ENCODE results near the gene MGAT4C.
"Not testable (repeated sequence)": the region's sequence is repeated elsewhere in the genome, so short reads cannot be mapped to it uniquely, and the experiment has no call there.

MGAT4C gene

DNA sequence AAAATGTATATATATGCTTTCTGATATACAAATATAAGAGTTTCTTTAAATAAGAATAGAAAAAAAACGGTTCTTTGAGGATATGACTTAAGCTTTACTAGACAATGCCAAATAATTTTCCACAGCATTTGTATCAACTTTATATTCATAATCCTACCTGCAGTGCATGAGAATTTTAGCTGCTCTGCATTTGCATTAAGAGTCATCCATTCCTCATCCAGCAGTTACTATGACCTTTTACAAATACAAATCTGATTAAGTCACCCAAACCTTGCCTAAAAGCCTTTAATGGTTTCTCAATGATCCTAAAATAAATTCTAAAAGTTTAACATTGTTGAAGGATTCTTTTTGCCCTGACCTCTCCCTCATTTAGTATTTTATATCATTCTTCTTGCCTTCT lies 116.5 kb downstream of the MGAT4C start:
- intact Hi-C loops (cut with micrococcal nuclease), result no loop called here
- Mint-ChIP-seq H3K27ac (no peak overlapping the region), H3K36me3 (ENCODE audit: low read depth) (no peaks in the 10 kb centered on the region), H3K27me3 (no peaks in the 10 kb centered on the region), H3K4me3 (no peak overlapping the region), H3K9me3 (no peaks in the 10 kb centered on the region), H3K4me1 (ENCODE audit: low read depth) (no peaks in the 10 kb centered on the region)

DNA sequence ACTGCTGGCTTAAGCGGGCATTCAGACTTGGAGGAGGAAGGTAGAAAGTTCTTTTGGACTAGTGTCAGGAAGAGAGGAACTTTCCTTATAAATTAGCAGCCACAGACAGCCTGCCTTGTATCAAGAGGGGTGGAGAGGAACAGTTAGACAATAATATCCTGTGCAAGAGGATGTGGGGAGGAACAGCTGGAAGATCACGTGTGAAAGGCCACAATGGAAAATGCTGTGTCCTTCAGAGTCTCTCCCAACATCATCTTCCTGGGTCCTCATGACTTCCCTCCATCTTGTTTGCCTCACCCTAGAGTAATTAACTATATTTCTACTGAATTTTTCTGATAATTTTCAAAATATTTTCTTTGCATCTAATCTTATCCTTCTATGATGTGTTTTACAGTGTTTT lies 117.4 kb downstream of the MGAT4C start:
- intact Hi-C loops (cut with micrococcal nuclease), result no loop called here
- H3K27me3 Mint-ChIP-seq, result no peaks in the 10 kb centered on the region
- no peak overlapping the region for H3K27ac Mint-ChIP-seq
- no peaks in the 10 kb centered on the region for H3K36me3 Mint-ChIP-seq (ENCODE audit: low read depth)
- no peaks in the 10 kb centered on the region for H3K4me1 Mint-ChIP-seq (ENCODE audit: low read depth)
- no peaks in the 10 kb centered on the region for H3K9me3 Mint-ChIP-seq
- no peak overlapping the region for H3K4me3 Mint-ChIP-seq

DNA sequence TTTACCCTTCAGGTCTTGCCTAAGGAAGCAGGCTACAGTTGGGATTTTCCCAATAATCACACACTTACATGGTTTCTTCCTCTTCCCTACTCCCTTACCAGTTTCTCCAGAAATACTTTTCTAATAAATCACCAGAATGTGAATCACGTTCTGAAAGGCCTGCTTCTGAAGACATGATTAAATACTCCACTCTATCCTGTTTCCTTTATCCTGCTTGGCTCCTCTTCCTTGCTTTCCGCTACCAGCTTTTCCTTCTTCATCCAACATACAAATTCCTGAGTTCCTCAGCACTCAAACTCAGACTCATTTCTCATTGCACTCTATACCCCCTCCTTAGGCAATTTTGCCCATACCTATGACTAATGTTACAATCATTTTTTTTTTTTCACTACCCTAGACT lies 118.3 kb downstream of the MGAT4C start:
- H3K36me3 Mint-ChIP-seq (ENCODE audit: low read depth), result no peaks in the 10 kb centered on the region
- no peak overlapping the region for H3K4me3 Mint-ChIP-seq
- no peak overlapping the region for H3K27ac Mint-ChIP-seq
- H3K9me3 Mint-ChIP-seq, result no peaks in the 10 kb centered on the region
- intact Hi-C loops (cut with micrococcal nuclease), result no loop called here
- no peaks in the 10 kb centered on the region for H3K27me3 Mint-ChIP-seq
- H3K4me1 Mint-ChIP-seq (ENCODE audit: low read depth), result no peaks in the 10 kb centered on the region

DNA sequence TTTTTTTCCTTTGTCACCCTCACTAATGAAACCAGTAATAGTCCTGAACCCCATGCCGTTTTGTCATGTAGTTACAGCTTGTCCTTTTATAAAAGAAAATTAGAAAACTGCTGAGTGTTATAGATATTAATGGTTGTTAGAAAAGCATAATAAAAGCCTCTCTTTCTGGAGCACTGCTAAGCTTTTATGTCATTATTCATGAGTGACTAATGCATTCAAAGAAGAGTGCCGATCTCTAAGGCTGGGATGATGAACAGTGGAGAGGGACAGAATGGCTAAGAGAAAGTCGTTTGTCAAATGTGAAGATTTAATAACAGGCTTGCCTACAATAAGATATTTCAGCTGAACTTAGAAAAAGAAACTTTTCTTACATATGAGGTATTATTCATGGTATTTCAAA lies 121.6 kb downstream of the MGAT4C start:
- intact Hi-C loops (cut with micrococcal nuclease), result no loop called here
- H3K4me1 Mint-ChIP-seq (ENCODE audit: low read depth), result no peaks in the 10 kb centered on the region
- H3K27ac Mint-ChIP-seq, result no peak overlapping the region
- H3K27me3 Mint-ChIP-seq, result no peaks in the 10 kb centered on the region
- no peak overlapping the region for H3K4me3 Mint-ChIP-seq
- H3K9me3 Mint-ChIP-seq, result no peaks in the 10 kb centered on the region
- no peaks in the 10 kb centered on the region for H3K36me3 Mint-ChIP-seq (ENCODE audit: low read depth)

DNA sequence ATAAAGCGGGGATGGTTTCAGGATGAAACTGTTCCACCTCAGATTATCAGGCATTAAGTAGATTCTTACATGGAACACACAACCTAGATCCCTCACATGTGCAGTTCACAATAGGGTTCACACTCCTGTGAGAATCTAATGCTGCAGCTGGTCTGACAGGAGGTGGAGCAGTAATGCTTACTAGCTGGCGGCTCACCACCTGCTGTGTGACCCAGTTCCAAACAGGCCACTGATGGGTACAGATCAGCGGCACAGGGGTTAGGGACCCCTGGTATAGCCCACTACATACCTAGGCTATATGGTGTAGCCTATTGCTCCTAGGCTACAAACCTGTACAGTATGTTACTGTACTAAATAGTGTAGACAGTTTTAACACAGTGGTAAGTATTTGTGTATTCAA lies 129.3 kb downstream of the MGAT4C start:
- H3K27ac Mint-ChIP-seq; H3K4me1 Mint-ChIP-seq (ENCODE audit: low read depth); H3K9me3 Mint-ChIP-seq; H3K4me3 Mint-ChIP-seq; H3K27me3 Mint-ChIP-seq; intact Hi-C loops (cut with micrococcal nuclease); H3K36me3 Mint-ChIP-seq (ENCODE audit: low read depth): not testable (repeated sequence)

DNA sequence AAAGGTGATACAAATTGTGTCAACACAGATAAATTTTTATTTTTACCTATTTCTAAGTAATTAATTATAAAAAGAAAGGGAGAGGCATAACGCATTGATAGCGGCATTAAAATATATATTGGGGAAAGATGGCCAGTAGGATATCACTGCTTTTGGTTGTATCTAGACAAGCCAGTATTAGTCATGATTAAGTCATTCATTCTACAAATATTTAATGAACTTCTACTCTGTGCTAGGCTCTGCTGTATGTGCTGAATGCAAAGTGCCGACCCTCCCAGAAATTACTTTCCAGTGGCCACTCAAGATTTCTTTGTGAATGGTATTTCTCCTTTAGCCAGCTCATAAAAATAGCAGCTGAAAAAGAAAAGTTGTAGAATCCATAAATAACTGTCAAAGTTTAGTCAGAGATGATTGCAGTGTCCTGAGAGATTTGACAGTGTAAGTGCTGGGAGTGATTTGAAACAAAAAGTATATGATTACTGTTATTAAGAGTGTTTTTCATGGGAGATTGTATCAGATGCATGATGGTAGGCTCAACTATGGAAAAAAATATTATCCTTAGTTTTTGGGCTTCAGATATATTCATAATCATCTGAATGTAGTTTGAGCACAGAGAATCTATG lies 133.2 kb downstream of the MGAT4C start:
- no peaks in the 10 kb centered on the region for H3K4me1 Mint-ChIP-seq (ENCODE audit: low read depth)

DNA sequence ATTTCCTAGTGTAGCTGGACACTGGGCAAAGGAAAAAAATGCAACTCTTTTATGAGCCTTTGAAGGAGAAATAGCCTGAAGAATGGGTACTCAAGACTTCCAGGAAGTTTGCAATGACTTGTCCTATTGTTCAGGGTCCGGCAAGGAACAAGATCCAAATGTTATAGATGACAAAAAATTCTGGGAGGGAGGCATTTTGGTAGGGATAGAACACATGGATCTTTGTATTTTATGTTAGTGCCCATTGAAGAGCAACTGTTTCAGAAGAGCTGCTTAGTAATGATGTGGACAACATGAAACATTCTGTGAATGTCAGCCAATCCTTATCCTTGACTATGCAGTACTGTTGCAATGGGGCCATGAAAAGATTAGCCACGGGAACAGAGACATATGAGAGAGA lies 138.0 kb downstream of the MGAT4C start:
- H3K27me3 Mint-ChIP-seq, result no peaks in the 10 kb centered on the region
- H3K4me3 Mint-ChIP-seq, result no peak overlapping the region
- H3K4me1 Mint-ChIP-seq (ENCODE audit: low read depth), result no peaks in the 10 kb centered on the region
- intact Hi-C loops (cut with micrococcal nuclease), result no loop called here
- no peak overlapping the region for H3K27ac Mint-ChIP-seq
- H3K36me3 Mint-ChIP-seq (ENCODE audit: low read depth), result no peaks in the 10 kb centered on the region
- no peaks in the 10 kb centered on the region for H3K9me3 Mint-ChIP-seq

More for the DNA sequence above, 133.2 kb downstream of the MGAT4C start:
- H3K4me3 Mint-ChIP-seq, result no peak overlapping the region
- no peaks in the 10 kb centered on the region for H3K36me3 Mint-ChIP-seq (ENCODE audit: low read depth)
- H3K9me3 Mint-ChIP-seq, result no peaks in the 10 kb centered on the region
- no peaks in the 10 kb centered on the region for H3K27me3 Mint-ChIP-seq
- no peak overlapping the region for H3K27ac Mint-ChIP-seq
- intact Hi-C loops (cut with micrococcal nuclease), result no loop called here

DNA sequence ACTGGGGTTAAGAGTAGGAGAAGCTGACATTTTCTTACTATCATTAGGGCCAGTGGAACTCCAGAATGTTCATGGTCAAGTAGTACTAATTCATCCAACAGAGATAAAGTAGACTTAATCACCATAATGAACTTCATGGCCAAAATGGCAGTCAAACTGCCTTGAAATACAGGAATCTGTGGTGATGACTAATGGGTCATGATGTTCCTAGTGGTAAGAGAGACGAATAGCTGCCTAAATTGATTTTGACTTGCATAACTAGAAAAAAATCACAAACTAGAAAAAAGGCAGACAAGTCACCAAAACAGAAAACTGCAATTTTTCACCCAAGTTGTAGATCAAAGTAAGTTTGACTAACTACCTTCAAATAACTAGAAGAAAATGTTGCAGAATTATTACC lies 138.5 kb downstream of the MGAT4C start:
- no peaks in the 10 kb centered on the region for H3K36me3 Mint-ChIP-seq (ENCODE audit: low read depth)
- H3K27me3 Mint-ChIP-seq, result no peaks in the 10 kb centered on the region
- no peaks in the 10 kb centered on the region for H3K9me3 Mint-ChIP-seq
- no peaks in the 10 kb centered on the region for H3K4me1 Mint-ChIP-seq (ENCODE audit: low read depth)
- no peak overlapping the region for H3K4me3 Mint-ChIP-seq
- intact Hi-C loops (cut with micrococcal nuclease), result no loop called here
- no peak overlapping the region for H3K27ac Mint-ChIP-seq

DNA sequence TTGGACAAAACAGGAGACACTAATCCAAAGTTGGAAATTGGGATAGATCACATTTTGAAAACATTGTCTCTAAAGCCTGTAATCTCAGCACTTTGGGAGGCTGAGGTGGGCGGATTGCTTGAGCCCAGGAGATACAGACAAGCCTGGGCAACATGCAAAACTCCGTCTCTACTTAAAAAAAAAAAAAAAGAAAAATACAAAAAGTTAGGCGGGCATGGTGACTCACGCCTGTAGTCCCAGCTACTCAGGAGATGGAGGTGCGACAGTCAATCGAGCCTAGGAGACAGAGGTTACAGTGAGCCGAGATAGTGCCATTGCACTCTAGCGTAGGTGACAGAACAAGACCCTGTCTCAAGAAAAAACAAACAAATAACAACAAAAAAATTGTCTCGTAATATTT lies 152.1 kb downstream of the MGAT4C start:
- no peaks in the 10 kb centered on the region for H3K9me3 Mint-ChIP-seq
- H3K27me3 Mint-ChIP-seq, result no peaks in the 10 kb centered on the region
- H3K4me3 Mint-ChIP-seq, result no peak overlapping the region
- no peak overlapping the region for H3K27ac Mint-ChIP-seq
- H3K4me1 Mint-ChIP-seq (ENCODE audit: low read depth), result no peaks in the 10 kb centered on the region
- no peaks in the 10 kb centered on the region for H3K36me3 Mint-ChIP-seq (ENCODE audit: low read depth)
- intact Hi-C loops (cut with micrococcal nuclease), result no loop called here

DNA sequence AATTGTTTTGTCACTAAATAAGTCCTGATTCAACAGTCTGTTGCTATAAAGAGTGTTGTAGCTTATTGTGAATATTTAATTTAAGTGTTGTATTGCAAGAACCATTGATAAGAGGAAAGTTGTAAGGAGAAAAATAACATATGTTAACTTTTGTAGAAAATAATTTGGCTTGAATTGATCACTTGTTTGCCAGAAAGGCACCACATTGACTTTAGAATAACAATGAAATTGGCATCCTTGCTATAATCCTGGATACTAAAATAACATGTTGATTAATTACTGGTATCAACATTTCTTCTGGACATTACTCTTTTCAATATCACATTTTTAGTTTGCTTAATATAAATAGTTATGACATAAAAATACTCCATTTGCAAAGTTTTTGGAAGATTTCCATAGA lies 159.0 kb downstream of the MGAT4C start:
- H3K9me3 Mint-ChIP-seq, result no peaks in the 10 kb centered on the region
- no peak overlapping the region for H3K4me3 Mint-ChIP-seq
- intact Hi-C loops (cut with micrococcal nuclease), result no loop called here
- H3K27ac Mint-ChIP-seq, result no peak overlapping the region
- H3K27me3 Mint-ChIP-seq, result no peaks in the 10 kb centered on the region
- no peaks in the 10 kb centered on the region for H3K4me1 Mint-ChIP-seq (ENCODE audit: low read depth)
- H3K36me3 Mint-ChIP-seq (ENCODE audit: low read depth), result no peaks in the 10 kb centered on the region

DNA sequence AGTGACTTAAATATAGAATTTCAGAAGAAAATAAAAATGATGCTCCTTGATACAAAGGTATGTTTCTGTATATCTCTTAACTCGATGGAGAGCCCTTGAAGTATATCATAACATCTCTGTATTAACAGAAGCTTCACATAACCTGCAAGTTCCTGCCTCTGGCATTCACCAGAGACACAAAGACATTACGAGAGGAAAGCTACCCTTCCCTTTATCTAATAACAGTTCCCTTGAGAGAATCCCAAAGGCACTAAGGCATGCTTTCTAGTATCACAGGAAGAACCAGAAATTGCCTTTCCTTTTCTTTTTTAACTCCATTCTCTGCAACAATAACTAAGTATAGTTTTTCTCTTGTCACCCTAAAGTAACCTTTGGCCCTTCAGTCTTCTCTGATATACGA lies 164.5 kb downstream of the MGAT4C start:
- Mint-ChIP-seq H3K4me3 (no peak overlapping the region), H3K27me3 (no peaks in the 10 kb centered on the region), H3K36me3 (ENCODE audit: low read depth) (no peaks in the 10 kb centered on the region), H3K4me1 (ENCODE audit: low read depth) (no peaks in the 10 kb centered on the region), H3K9me3 (peaks cover 5% of the 10 kb centered on the region), H3K27ac (no peak overlapping the region)
- intact Hi-C loops (cut with micrococcal nuclease), result no loop called here

DNA sequence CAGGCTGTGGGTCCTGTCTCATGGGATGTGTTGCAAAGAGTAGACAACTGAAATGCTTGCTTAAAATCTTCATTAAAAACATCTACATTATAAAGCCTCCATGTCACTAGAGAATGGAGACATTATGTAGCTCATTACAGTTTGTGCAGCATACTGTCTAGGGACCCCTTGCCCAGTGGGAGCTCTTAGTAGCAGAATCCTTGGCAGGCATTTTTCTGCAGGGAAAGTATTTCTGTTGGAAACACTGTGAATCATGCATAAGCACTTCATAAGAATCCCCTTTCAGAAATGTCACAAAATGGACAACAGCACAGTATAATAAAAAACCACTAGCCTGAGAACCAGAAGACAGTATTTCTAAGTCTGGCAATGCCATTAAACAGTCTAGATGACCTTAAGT lies 174.3 kb downstream of the MGAT4C start:
- no peaks in the 10 kb centered on the region for H3K36me3 Mint-ChIP-seq (ENCODE audit: low read depth)
- intact Hi-C loops (cut with micrococcal nuclease), result no loop called here
- H3K9me3 Mint-ChIP-seq, result peaks cover 7% of the 10 kb centered on the region
- no peak overlapping the region for H3K4me3 Mint-ChIP-seq
- H3K4me1 Mint-ChIP-seq (ENCODE audit: low read depth), result no peaks in the 10 kb centered on the region
- no peak overlapping the region for H3K27ac Mint-ChIP-seq
- no peaks in the 10 kb centered on the region for H3K27me3 Mint-ChIP-seq

DNA sequence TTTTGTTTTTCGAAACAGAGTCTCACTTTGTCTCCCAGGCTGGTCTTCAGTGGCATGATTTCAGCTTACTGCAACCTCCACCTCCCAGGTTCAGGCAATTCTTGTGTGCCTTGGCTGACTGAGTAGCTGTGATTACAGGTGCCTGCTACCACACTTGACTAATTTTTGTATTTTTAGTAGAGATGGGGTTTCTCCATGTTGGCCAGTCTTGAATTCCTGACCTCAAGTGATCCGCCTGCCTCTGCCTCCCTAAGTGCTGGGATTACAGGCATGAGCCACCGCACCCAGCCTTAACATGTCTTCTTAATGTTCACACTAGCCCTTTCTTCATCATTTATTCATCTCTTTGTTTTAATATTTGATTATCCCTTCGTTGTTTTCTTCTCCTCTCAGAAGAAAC lies 197.1 kb downstream of the MGAT4C start:
- intact Hi-C loops (cut with micrococcal nuclease); H3K27me3 Mint-ChIP-seq; H3K4me1 Mint-ChIP-seq (ENCODE audit: low read depth); H3K27ac Mint-ChIP-seq; H3K4me3 Mint-ChIP-seq; H3K36me3 Mint-ChIP-seq (ENCODE audit: low read depth): not testable (repeated sequence)
- peaks cover 32% of the 10 kb centered on the region for H3K9me3 Mint-ChIP-seq

DNA sequence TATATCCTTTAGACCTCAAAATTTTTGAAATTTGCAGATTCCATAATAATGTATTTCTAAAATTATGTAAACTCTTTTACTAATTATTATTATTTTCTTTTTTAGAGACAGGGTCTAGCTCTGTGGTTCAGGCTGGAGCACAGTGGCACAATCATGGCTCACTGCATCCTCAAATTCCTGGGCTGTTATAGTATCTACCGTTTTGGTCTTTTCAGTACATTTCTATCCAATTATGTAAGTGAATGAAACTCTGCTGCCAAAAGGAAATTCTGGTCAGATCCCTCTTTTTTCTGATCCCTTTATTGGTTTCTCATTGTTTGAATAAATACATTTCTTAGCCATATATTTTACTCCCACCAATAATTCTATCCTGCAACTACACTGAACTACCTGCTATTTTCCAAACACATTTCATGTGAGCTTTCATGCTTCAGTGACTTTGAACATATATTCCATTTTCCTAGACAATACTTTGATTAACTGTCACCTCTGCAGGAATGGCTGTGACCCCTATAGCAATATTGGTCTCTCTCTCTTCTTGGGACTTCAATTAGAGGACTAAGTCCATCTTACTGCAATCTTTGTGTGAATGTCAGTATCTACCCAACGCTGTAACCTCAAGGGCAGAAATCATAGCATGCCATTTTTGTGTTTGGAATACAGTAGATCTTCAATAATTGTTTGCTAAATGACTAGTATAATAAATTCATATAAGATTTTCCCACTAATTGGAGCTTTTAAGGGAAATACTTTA lies 198.9 kb downstream of the MGAT4C start:
- Mint-ChIP-seq H3K4me1 (ENCODE audit: low read depth) (no peaks in the 10 kb centered on the region), H3K4me3 (no peak overlapping the region), H3K27me3 (no peaks in the 10 kb centered on the region), H3K27ac (no peak overlapping the region), H3K9me3 (peaks cover 14% of the 10 kb centered on the region), H3K36me3 (ENCODE audit: low read depth) (no peaks in the 10 kb centered on the region)
- intact Hi-C loops (cut with micrococcal nuclease), result no loop called here

DNA sequence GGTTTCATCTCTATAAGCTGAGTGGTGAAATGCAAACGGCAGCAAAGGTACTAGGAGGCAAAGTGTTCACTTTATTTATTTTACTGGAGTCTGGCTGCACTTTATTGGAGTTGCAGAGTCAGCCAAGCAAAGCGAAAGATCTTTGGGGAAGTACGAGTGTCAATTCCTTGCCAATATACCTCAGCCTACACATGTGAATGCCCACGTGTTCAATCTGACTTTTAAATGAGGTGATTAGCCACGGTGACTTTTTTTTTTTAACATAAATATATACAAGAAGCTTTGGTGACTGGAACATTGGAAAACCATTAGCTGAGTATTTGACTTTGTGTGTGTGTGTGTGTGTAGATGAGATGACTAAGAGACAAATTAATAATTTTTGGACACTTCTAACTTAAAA lies 203.3 kb downstream of the MGAT4C start:
- H3K27me3 Mint-ChIP-seq, result no peaks in the 10 kb centered on the region
- intact Hi-C loops (cut with micrococcal nuclease), result no loop called here

More for the DNA sequence above, 203.3 kb downstream of the MGAT4C start:
- Mint-ChIP-seq H3K9me3 (no peaks in the 10 kb centered on the region), H3K4me1 (ENCODE audit: low read depth) (no peaks in the 10 kb centered on the region), H3K4me3 (no peak overlapping the region), H3K36me3 (ENCODE audit: low read depth) (no peaks in the 10 kb centered on the region), H3K27ac (no peak overlapping the region)
